Gastrocnemius medialis (tissue), 4 donors: Measurements from ENCODE around the gene TCP11L2. TPM values are rescaled to one million over a fixed set of nuclear protein-coding genes. Genes with fewer than 3 reads are reported as not detected.

Experiments
- ATAC-seq, 2 donors: fragments of 150-250 bp; one replicate each; pipeline ENCODE4 v1.9.1; 2016
- DNase-seq, 2 donors: peaks; one replicate each; pipeline ENCODE4 v3.0.0-alpha.2; 2019
- H3K27ac ChIP-seq, 4 donors: fragments of 200-600 bp; sonication (generic); 1 replicate in 1 of 4; 2 replicates in 3 of 4; pipeline ENCODE4 v1.5.1; 2016 to 2018; ENCODE audit warnings: mild to moderate bottlenecking in 2 of 4, moderate library complexity in 1 of 4
- H3K27me3 ChIP-seq, 3 donors: fragments of 200-600 bp; sonication (generic) in 2 of 3; 1 replicate in 1 of 3; 2 replicates in 2 of 3; pipeline versions ENCODE4 v1.5.1 to v1.6.0; 2016 to 2019; ENCODE audit warnings: mild to moderate bottlenecking in 1 of 3, moderate library complexity in 1 of 3
- H3K36me3 ChIP-seq, 2 donors: fragments of 200-600 bp; sonication (generic) in 1 of 2; one replicate each; pipeline ENCODE4 v1.5.1; 2017 to 2018
- H3K4me1 ChIP-seq, 2 donors: fragments of 200-600 bp; sonication (generic) in 1 of 2; one replicate each; pipeline ENCODE4 v1.5.1; 2016 to 2017; ENCODE audit warnings: mild to moderate bottlenecking in 2 of 2
- H3K4me3 ChIP-seq, 4 donors: fragments of 200-600 bp; sonication (generic) in 3 of 4; 1 replicate in 1 of 4; 2 replicates in 3 of 4; pipeline ENCODE4 v1.5.1; 2016 to 2019; ENCODE audit warnings: mild to moderate bottlenecking in 2 of 4
- H3K9me3 ChIP-seq, 3 donors: fragments of 200-600 bp; sonication (generic) in 2 of 3; 1 replicate in 1 of 3; 2 replicates in 2 of 3; pipeline ENCODE4 v1.5.1; 2016 to 2019
- POLR2A ChIP-seq, 2 donors: fragments of 450-650 bp; IDR thresholded peaks; one replicate each; pipeline ENCODE4 v1.6.1; 2017; ENCODE audit warnings: antibody characterized with exemption in 2 of 2, mild to moderate bottlenecking in 2 of 2, moderate library complexity in 2 of 2
- in situ Hi-C, 4 donors: fragments of 200-750 bp; cut with MboI; loops; one replicate each; pipeline versions ENCODE4 v1.15.0 to v1.8.0; 2017; ENCODE audit warnings: low sequenced_read_pairs in 4 of 4
- intact Hi-C: fragments of 100-400 bp; cut with DNase I; formaldehyde crosslinking; loops from one replicate; pipeline ENCODE4 v1.15.1; 2023; ENCODE audit warnings: low total_unique reads
- total RNA-seq, 4 donors: library from RNA; depleted of rRNA; stranded (reverse); fragments of >200 nt; gene quantifications; one replicate each; pipeline versions ENCODE4 v1.1.0 to v1.2.3, GENCODE V29; 2016
- TF ChIP-seq, protein P1 (sequence below), 5 experiments: fragments of 450-650 bp in 3 of 5; fragments of 200-600 bp in 2 of 5; sonication (generic) in 2 of 5; IDR thresholded peaks in 4 of 5; conservative IDR thresholded peaks in 1 of 5; 1 replicate in 4 of 5; 2 replicates in 1 of 5; pipeline ENCODE4 v1.5.1; 2016 to 2019; ENCODE audit warnings: antibody characterized with exemption in 5 of 5, mild to moderate bottlenecking in 3 of 5, moderate library complexity in 3 of 5

TCP11L2 gene
- total RNA-seq, 4 donors from 2014 or later = 39.1 to 51.7 (median 43.9) TPM

DNA sequence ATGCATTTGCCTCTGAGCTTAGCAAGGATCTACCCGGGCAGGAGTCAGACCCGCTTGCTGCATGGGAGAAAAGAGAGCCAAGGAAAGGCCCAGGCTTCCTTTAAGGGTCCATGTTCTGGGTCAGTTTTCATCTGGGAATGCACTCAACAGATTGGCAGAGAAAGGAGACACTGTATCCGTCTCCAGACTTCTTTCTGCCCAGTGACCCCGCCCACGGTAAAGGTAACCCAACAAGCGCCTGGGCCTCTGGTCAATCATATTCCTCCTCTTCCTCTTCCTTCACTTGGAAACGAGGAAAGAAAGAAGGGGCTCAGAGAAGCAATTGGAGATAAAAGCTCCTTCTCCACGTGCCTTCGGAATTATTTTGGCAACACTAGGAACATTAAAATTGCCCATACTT is 27.1 kb upstream of the TCP11L2 start:
- no peak for ATAC-seq
- intact Hi-C loops (no loop called here), in situ Hi-C loops (no loop called here)
- no peak overlapping the region for H3K4me3 ChIP-seq
- no peak for DNase-seq
- H3K27ac ChIP-seq = no peak overlapping the region
- no peaks in the 10 kb centered on the region for H3K9me3 ChIP-seq
- H3K36me3 ChIP-seq = no peaks in the 10 kb centered on the region
- TF ChIP-seq, protein P1, sequence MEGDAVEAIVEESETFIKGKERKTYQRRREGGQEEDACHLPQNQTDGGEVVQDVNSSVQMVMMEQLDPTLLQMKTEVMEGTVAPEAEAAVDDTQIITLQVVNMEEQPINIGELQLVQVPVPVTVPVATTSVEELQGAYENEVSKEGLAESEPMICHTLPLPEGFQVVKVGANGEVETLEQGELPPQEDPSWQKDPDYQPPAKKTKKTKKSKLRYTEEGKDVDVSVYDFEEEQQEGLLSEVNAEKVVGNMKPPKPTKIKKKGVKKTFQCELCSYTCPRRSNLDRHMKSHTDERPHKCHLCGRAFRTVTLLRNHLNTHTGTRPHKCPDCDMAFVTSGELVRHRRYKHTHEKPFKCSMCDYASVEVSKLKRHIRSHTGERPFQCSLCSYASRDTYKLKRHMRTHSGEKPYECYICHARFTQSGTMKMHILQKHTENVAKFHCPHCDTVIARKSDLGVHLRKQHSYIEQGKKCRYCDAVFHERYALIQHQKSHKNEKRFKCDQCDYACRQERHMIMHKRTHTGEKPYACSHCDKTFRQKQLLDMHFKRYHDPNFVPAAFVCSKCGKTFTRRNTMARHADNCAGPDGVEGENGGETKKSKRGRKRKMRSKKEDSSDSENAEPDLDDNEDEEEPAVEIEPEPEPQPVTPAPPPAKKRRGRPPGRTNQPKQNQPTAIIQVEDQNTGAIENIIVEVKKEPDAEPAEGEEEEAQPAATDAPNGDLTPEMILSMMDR (IDR thresholded peaks at IDR 0.05 in 4 of 5, conservative IDR thresholded peaks at IDR 0.05 in 1 of 5) = no peak
- TF ChIP-seq POLR2A (IDR thresholded peaks at IDR 0.05) = no peak
- H3K27me3 ChIP-seq = no peaks in the 10 kb centered on the region
- peaks cover 0 to 9% of the 10 kb centered on the region in 2 donors for H3K4me1 ChIP-seq

DNA sequence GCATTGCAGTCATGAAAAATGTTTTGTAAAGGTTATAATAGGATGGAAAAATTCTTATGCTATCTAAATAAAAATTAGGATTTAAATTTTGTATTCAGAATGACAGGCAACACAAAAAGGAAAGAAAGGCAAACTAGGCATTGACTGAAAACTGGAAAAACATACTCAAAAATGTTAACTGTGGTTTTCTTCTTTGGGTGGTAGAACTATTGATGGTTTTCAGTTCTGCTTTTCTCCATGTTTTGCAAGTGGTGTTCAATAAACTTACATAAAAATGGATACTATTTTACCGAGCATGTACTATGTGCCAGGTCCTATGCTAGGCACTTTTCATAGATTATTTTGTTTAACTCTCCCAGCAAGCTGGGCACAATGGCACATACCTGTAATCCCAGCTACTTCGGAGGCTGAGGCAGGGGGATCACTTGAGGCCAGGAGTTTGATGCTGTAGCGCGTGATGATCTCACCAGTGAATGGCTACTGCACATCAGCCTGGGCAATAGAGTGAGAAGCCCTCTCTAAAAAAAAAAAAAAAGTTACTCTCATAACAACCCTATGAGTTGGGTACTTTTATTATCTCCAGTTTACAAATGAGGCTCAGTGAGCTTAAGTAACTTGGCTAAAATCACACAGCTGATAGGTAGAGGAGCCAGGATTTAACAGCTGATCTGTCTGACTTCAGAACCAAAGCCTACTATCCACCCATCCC is 26.3 kb upstream of the TCP11L2 start:
- Histone ChIP-seq H3K9me3 (no peaks in the 10 kb centered on the region), H3K4me1 (peaks cover 0 to 5% of the 10 kb centered on the region in 2 donors), H3K36me3 (no peaks in the 10 kb centered on the region), H3K4me3 (no peak overlapping the region), H3K27me3 (no peaks in the 10 kb centered on the region), H3K27ac (no peak overlapping the region)
- intact Hi-C loops = no loop called here
- TF ChIP-seq POLR2A (IDR thresholded peaks at IDR 0.05) = no peak
- TF ChIP-seq, protein P1 (IDR thresholded peaks at IDR 0.05 in 4 of 5, conservative IDR thresholded peaks at IDR 0.05 in 1 of 5) = no peak
- DNase-seq (no peak), ATAC-seq (no peak)
- in situ Hi-C loops = no loop called here

DNA sequence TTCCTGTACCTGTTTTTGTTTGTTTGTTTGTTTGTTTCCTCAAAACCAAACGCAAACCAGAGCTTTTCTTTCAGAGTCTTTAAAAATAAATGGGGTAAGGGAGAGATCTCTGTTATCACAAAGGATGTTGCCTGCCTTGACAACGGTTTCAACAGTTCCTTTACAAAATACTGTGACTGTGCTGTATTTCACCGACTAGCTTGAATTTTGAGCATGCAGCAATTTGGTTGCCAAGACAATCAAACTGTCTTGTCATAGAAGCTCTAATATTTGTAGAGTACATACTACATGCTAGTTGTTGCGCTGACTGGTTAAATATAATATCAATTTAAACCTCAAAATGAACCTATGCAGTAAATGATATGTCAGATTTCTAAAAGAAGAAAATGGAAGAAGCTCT is 22.4 kb upstream of the TCP11L2 start:
- H3K27ac ChIP-seq = no peak overlapping the region
- H3K4me3 ChIP-seq = no peak overlapping the region
- peaks cover 4 to 5% of the 10 kb centered on the region in 2 donors for H3K4me1 ChIP-seq
- DNase-seq (no peak), ATAC-seq (no peak)
- H3K27me3 ChIP-seq = no peaks in the 10 kb centered on the region
- intact Hi-C loops (loop anchor here (5.0 kb wide), 1 partner anchor 858 kb away; no protein-coding TSS in a partner anchor), in situ Hi-C loops (loop anchor here in 3 of 4 donors (5.0 to 10.0 kb wide), 2 partner anchors 53 to 55 kb away; no protein-coding TSS in a partner anchor)
- no peaks in the 10 kb centered on the region for H3K9me3 ChIP-seq
- TF ChIP-seq, protein P1 (IDR thresholded peaks at IDR 0.05 in 4 of 5, conservative IDR thresholded peaks at IDR 0.05 in 1 of 5) = no peak
- TF ChIP-seq POLR2A (IDR thresholded peaks at IDR 0.05) = no peak
- no peaks in the 10 kb centered on the region for H3K36me3 ChIP-seq

DNA sequence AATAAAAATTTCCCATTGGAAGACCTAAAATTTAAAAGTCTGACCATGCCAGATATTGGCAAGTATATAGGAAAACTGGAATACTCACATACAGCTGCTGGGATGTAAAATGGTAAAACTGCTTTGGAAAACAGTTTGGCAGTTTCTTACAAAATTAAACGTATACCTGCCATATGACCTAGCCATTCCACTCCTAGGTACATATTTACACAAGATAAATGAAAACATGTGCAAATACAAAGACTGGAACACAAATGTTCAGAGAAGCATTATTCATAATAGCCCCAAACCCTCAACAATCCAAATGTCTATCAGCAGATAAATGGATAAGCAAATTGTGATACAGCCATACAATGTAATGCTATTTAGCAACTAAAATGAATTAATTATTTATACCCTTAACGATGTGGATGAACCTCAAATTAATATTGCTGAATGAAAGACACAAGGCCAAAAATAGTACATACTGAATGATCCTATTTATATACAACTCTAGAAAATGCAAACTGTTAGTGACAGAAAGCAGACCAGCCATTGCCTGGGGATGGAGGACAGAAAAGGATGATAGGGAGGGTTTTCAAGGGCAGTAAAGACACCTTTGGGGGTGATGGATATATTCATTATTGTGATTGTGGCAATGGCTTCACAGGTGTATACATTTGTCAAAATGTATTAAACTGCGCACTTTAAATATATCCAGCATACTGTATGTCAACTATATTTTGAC is 21.3 kb upstream of the TCP11L2 start:
- ATAC-seq = no peak
- Histone ChIP-seq H3K9me3 (no peaks in the 10 kb centered on the region), H3K36me3 (no peaks in the 10 kb centered on the region), H3K27me3 (no peaks in the 10 kb centered on the region), H3K27ac (no peak overlapping the region), H3K4me3 (no peak overlapping the region), H3K4me1 (peaks cover 0 to 5% of the 10 kb centered on the region in 2 donors)
- intact Hi-C loops = loop anchor here (5.0 kb wide), 1 partner anchor 859 kb away; no protein-coding TSS in a partner anchor
- DNase-seq = no peak
- TF ChIP-seq, protein P1 (IDR thresholded peaks at IDR 0.05 in 4 of 5, conservative IDR thresholded peaks at IDR 0.05 in 1 of 5) = no peak
- no peak for TF ChIP-seq POLR2A (IDR thresholded peaks at IDR 0.05)
- in situ Hi-C loops = loop anchor here in 3 of 4 donors (5.0 to 10.0 kb wide), 2 partner anchors 54 to 56 kb away; no protein-coding TSS in a partner anchor
